H9 (cell line): ENCODE data around the gene ITPR1. TPM values are rescaled to one million over a fixed set of nuclear protein-coding genes. Genes with fewer than 3 reads are reported as not detected.

ENCODE experiments used
- DNase-seq: peaks from one replicate; pipeline ENCODE4 v3.0.0-alpha.2; 2017
- H2AFZ ChIP-seq: one replicate; pipeline ENCODE4 v1.6.1; 2013; ENCODE audit warnings: mild to moderate bottlenecking, low read length, control low read depth, moderate library complexity
- H2AK5ac ChIP-seq: 2 replicates; pipeline ENCODE4 v1.6.1; 2013; ENCODE audit warnings: low read length, control low read depth, mixed read lengths; ENCODE audit not compliant: insufficient read length
- H2BK120ac ChIP-seq: one replicate; pipeline ENCODE4 v1.6.1; 2013; ENCODE audit warnings: low read depth, mild to moderate bottlenecking, low read length, control low read depth, inconsistent platforms; ENCODE audit not compliant: poor library complexity, severe bottlenecking
- H2BK12ac ChIP-seq: 2 replicates; pipeline ENCODE4 v1.6.1; 2013; ENCODE audit warnings: low read length, control low read depth, mixed read lengths, low read depth; ENCODE audit not compliant: insufficient read length
- H2BK15ac ChIP-seq: 2 replicates; pipeline ENCODE4 v1.6.1; 2013; ENCODE audit warnings: low read depth, low read length, control low read depth
- H2BK20ac ChIP-seq: one replicate; pipeline ENCODE4 v1.6.1; 2013; ENCODE audit warnings: low read depth, mild to moderate bottlenecking, low read length, control low read depth, inconsistent platforms; ENCODE audit not compliant: poor library complexity, severe bottlenecking
- H2BK5ac ChIP-seq: 2 replicates; pipeline ENCODE4 v1.6.1; 2013; ENCODE audit warnings: low read length, control low read depth, mixed read lengths; ENCODE audit not compliant: insufficient read length
- H3K14ac ChIP-seq: 2 replicates; pipeline ENCODE4 v1.6.1; 2013; ENCODE audit warnings: low read length, control low read depth; ENCODE audit not compliant: insufficient read depth
- H3K18ac ChIP-seq: 2 replicates; pipeline ENCODE4 v1.6.1; 2013; ENCODE audit warnings: low read depth, mild to moderate bottlenecking, mixed read lengths, low read length, control low read depth; ENCODE audit not compliant: insufficient read length
- H3K23ac ChIP-seq: 2 replicates; pipeline ENCODE4 v1.6.1; 2013; ENCODE audit warnings: low read length, control low read depth, mixed read lengths, low read depth; ENCODE audit not compliant: insufficient read length
- H3K23me2 ChIP-seq: 2 replicates; pipeline ENCODE4 v1.6.1; 2013; ENCODE audit warnings: low read depth, mild to moderate bottlenecking, mixed read lengths, low read length, control low read depth; ENCODE audit not compliant: insufficient read length, poor library complexity, severe bottlenecking
- H3K27ac ChIP-seq: 2 replicates; pipeline ENCODE4 v1.5.1; 2013; ENCODE audit warnings: low read length, control low read depth, mixed read lengths, low read depth; ENCODE audit not compliant: insufficient read length
- H3K27me3 ChIP-seq: 2 replicates; pipeline ENCODE4 v1.6.1; 2013; ENCODE audit warnings: low read length, control low read depth, inconsistent platforms; ENCODE audit not compliant: insufficient read depth
- H3K4ac ChIP-seq: 2 replicates; pipeline ENCODE4 v1.6.1; 2013; ENCODE audit warnings: low read depth, mild to moderate bottlenecking, control low read depth, inconsistent platforms, low read length, moderate library complexity
- H3K4me1 ChIP-seq: 2 replicates; pipeline ENCODE4 v1.6.1; 2013; ENCODE audit warnings: low read length, control low read depth, inconsistent platforms; ENCODE audit not compliant: insufficient read depth
- H3K4me2 ChIP-seq: 2 replicates; pipeline ENCODE4 v1.6.1; 2013; ENCODE audit warnings: low read length, control low read depth, mixed read lengths; ENCODE audit not compliant: insufficient read length, insufficient read depth
- H3K56ac ChIP-seq: 2 replicates; pipeline ENCODE4 v1.6.1; 2013; ENCODE audit warnings: low read depth, mild to moderate bottlenecking, mixed read lengths, low read length, control low read depth; ENCODE audit not compliant: insufficient read length
- H3K79me1 ChIP-seq: 2 replicates; pipeline ENCODE4 v1.6.1; 2013; ENCODE audit warnings: low read depth, mild to moderate bottlenecking, moderate library complexity, low read length, control low read depth, inconsistent platforms; ENCODE audit not compliant: insufficient read depth, poor library complexity, severe bottlenecking
- H3K79me2 ChIP-seq: 2 replicates; pipeline ENCODE4 v1.6.1; 2013; ENCODE audit warnings: low read length, control low read depth, inconsistent platforms; ENCODE audit not compliant: insufficient read depth
- H3K9ac ChIP-seq: 2 replicates; pipeline ENCODE4 v1.6.1; 2013; ENCODE audit warnings: low read length, control low read depth, mixed read lengths; ENCODE audit not compliant: insufficient read length; ENCODE audit errors: extremely low read depth
- H3K9me3 ChIP-seq: one replicate; pipeline ENCODE4 v1.6.1; 2013; ENCODE audit warnings: low read depth, low read length, inconsistent platforms; ENCODE audit not compliant: control insufficient read depth
- H3T11ph ChIP-seq: one replicate; pipeline ENCODE4 v1.6.1; 2013; ENCODE audit warnings: mild to moderate bottlenecking, low read length, control low read depth, inconsistent platforms
- H4K20me1 ChIP-seq: one replicate; pipeline ENCODE4 v1.6.1; 2013; ENCODE audit not compliant: control insufficient read depth, insufficient read length, insufficient read depth
- H4K5ac ChIP-seq: 2 replicates; pipeline ENCODE4 v1.6.1; 2013; ENCODE audit warnings: low read depth, mild to moderate bottlenecking, mixed read lengths, low read length, control low read depth; ENCODE audit not compliant: insufficient read length
- H4K8ac ChIP-seq: replicated peaks from 2 replicates; pipeline ENCODE4 v1.6.1; 2013; ENCODE audit warnings: low read length, control low read depth, mixed read lengths, low read depth; ENCODE audit not compliant: insufficient read length
- H4K91ac ChIP-seq: 2 replicates; pipeline ENCODE4 v1.6.1; 2013; ENCODE audit warnings: low read depth, mild to moderate bottlenecking, moderate library complexity, mixed read lengths, low read length, control low read depth; ENCODE audit not compliant: insufficient read length
- H3K27ac Mint-ChIP-seq, 3 experiments: 2 replicates in 2 of 3; 3 replicates in 1 of 3; pipeline ENCODE4 v1.8.0; 2020 to 2021; ENCODE audit warnings: mixed read lengths in 3 of 3, mild to moderate bottlenecking in 1 of 3, moderate library complexity in 1 of 3
- H3K27me3 Mint-ChIP-seq: 2 replicates; pipeline ENCODE4 v1.8.0; 2021; ENCODE audit warnings: low read depth, mild to moderate bottlenecking, moderate library complexity, mixed read lengths
- H3K36me3 Mint-ChIP-seq, 3 experiments: 2 replicates in 2 of 3; 3 replicates in 1 of 3; pipeline ENCODE4 v1.8.0; 2020 to 2021; ENCODE audit warnings: low read depth in 3 of 3, mixed read lengths in 3 of 3; ENCODE audit not compliant: insufficient read depth in 1 of 3
- H3K4me1 Mint-ChIP-seq, 2 experiments: 2 replicates each; pipeline ENCODE4 v1.8.0; 2020; ENCODE audit warnings: mixed read lengths in 2 of 2
- H3K4me3 Mint-ChIP-seq, 2 experiments: 2 replicates in 1 of 2; 3 replicates in 1 of 2; pipeline ENCODE4 v1.8.0; 2020 to 2021; ENCODE audit warnings: mild to moderate bottlenecking in 2 of 2, mixed read lengths in 2 of 2, moderate library complexity in 1 of 2
- H3K9me3 Mint-ChIP-seq, 2 experiments: 2 replicates in 1 of 2; 3 replicates in 1 of 2; pipeline ENCODE4 v1.8.0; 2020; ENCODE audit warnings: mild to moderate bottlenecking in 2 of 2, mixed read lengths in 2 of 2, moderate library complexity in 1 of 2
- WGBS: extraction: QIAGEN DNeasy Blood & Tissue Kit; methylation state at CpG from one replicate; pipeline ENCODE4 v1.1.7; 2013; ENCODE audit warnings: missing lambda C conversion rate, low lambda C conversion rate, mixed read lengths; ENCODE audit not compliant: insufficient read length; ENCODE audit errors: extremely low coverage; 5-methylcytosine and 5-hydroxymethylcytosine counted together
- total RNA-seq: library from RNA; stranded (reverse); gene quantifications from 2 replicates; pipeline ENCODE4 v1.2.1, GENCODE V29; 2021
- TF ChIP-seq, protein P1 (sequence below): fragments of 200-600 bp; sonication (generic); conservative IDR thresholded peaks from 3 replicates; pipeline ENCODE4 v1.8.0; 2021; ENCODE audit warnings: antibody characterized with exemption, mild to moderate bottlenecking

Gene ITPR1
- total RNA-seq, 1 experiment from 2014 or later: 4.2 TPM

DNA sequence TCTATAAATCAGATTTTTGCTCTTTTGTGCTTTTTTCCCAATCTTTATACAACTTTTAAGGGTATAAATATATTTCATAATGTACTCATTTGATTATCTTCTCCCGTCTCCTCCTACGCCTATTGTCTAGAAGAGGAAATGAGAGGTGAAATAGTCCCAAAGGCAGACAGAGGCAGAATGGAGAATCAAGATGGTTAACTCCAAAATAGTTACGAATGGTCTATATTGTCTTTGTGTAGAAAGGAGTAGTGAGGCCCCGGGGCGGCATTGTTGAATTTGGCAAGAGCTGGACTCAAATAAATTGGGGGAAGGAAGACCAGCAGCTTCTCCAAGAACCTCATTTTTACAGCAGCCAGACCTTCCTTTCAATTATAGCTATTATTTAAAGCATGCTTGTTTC lies 23.9 kb downstream of the ITPR1 start:
- H3K9me3 Mint-ChIP-seq: no peaks in the 10 kb centered on the region
- no peak overlapping the region for H2AFZ ChIP-seq

More for the DNA sequence above, 23.9 kb downstream of the ITPR1 start:
- Histone ChIP-seq H3K18ac (no peak overlapping the region), H3K9me3 (no peaks in the 10 kb centered on the region), H2BK15ac (no peak overlapping the region), H4K5ac (no peak overlapping the region), H2AK5ac (no peak overlapping the region), H3K4me1 (peaks cover 7% of the 10 kb centered on the region; the same call in 1 of the 2 replicates), H3K79me1 (peaks cover 3% of the 10 kb centered on the region), H3T11ph (no peak overlapping the region), H3K27ac (no peak overlapping the region), H2BK5ac (no peak overlapping the region), H2BK20ac (no peak overlapping the region), H3K23ac (no peak overlapping the region), H4K8ac (no peak overlapping the region), H3K14ac (no peak overlapping the region), H3K27me3 (no peaks in the 10 kb centered on the region), H3K4ac (no peak overlapping the region), H3K79me2 (no peaks in the 10 kb centered on the region), H2BK120ac (no peak overlapping the region), H3K4me2 (no peak overlapping the region), H3K56ac (no peak overlapping the region), H2BK12ac (no peak overlapping the region), H3K9ac (no peak overlapping the region), H3K23me2 (no peaks in the 10 kb centered on the region), H4K20me1 (no peaks in the 10 kb centered on the region), H4K91ac (no peak overlapping the region)
- TF ChIP-seq, protein P1, sequence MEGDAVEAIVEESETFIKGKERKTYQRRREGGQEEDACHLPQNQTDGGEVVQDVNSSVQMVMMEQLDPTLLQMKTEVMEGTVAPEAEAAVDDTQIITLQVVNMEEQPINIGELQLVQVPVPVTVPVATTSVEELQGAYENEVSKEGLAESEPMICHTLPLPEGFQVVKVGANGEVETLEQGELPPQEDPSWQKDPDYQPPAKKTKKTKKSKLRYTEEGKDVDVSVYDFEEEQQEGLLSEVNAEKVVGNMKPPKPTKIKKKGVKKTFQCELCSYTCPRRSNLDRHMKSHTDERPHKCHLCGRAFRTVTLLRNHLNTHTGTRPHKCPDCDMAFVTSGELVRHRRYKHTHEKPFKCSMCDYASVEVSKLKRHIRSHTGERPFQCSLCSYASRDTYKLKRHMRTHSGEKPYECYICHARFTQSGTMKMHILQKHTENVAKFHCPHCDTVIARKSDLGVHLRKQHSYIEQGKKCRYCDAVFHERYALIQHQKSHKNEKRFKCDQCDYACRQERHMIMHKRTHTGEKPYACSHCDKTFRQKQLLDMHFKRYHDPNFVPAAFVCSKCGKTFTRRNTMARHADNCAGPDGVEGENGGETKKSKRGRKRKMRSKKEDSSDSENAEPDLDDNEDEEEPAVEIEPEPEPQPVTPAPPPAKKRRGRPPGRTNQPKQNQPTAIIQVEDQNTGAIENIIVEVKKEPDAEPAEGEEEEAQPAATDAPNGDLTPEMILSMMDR: no peak
- H3K27ac Mint-ChIP-seq: no peak overlapping the region
- no peaks in the 10 kb centered on the region for H3K27me3 Mint-ChIP-seq
- no peaks in the 10 kb centered on the region for H3K36me3 Mint-ChIP-seq
- H3K4me1 Mint-ChIP-seq: peaks cover 15% of the 10 kb centered on the region in 2 experiments
- H3K4me3 Mint-ChIP-seq: no peak overlapping the region
- DNase-seq: no peak
- WGBS: no CpG with 5 or more reads among the region's 5 CpGs
